ENCODE data around the gene USF3. TPM values are rescaled to one million over a fixed set of nuclear protein-coding genes. Genes with fewer than 3 reads are reported as not detected.

USF3 gene
- total RNA-seq, 2 donors from 2014 or later, result 15.5 to 17.6 TPM

DNA sequence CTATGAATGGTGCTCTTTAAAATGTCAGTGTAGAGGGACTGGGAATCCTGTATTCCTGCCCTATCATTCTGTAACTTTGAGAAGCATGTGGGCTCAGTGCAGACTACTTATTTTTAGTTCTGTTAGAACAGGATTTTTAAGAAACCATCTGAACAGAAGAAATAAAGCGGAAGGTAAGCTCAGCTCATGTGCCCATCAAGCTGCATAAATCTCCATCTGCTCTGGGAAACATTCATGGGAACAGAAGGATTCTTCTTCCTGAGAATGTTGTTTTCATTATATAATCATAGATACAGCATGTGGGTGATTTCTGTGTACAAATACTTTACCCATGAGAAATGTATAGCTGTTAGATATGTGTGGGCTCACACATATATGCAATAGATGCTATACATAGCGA, 94.2 kb downstream of the USF3 start:
- H3K27ac Mint-ChIP-seq, result no peak overlapping the region
- Histone ChIP-seq H3K27me3 (ENCODE audit: control insufficient read depth, insufficient read depth, low read length, poor library complexity, severe bottlenecking) (no peaks in the 10 kb centered on the region), H3K27ac (ENCODE audit: low read depth, low read length) (no peak overlapping the region), H3K9ac (ENCODE audit: extremely low read depth, low read length, poor library complexity, severe bottlenecking) (no peak overlapping the region), H3K9me3 (ENCODE audit: control insufficient read depth, low read length) (no peaks in the 10 kb centered on the region), H3K4me3 (ENCODE audit: low read length) (no peak overlapping the region), H3K36me3 (ENCODE audit: control insufficient read depth, insufficient read depth, low read length) (no peaks in the 10 kb centered on the region), H3K4me1 (ENCODE audit: control insufficient read depth, insufficient read depth, low read length) (peaks cover 5% of the 10 kb centered on the region)
- H3K9me3 Mint-ChIP-seq, result no peaks in the 10 kb centered on the region
- DNase-seq, result no peak
- no peaks in the 10 kb centered on the region for H3K27me3 Mint-ChIP-seq (ENCODE audit: insufficient read depth)
- TF ChIP-seq, protein P1, sequence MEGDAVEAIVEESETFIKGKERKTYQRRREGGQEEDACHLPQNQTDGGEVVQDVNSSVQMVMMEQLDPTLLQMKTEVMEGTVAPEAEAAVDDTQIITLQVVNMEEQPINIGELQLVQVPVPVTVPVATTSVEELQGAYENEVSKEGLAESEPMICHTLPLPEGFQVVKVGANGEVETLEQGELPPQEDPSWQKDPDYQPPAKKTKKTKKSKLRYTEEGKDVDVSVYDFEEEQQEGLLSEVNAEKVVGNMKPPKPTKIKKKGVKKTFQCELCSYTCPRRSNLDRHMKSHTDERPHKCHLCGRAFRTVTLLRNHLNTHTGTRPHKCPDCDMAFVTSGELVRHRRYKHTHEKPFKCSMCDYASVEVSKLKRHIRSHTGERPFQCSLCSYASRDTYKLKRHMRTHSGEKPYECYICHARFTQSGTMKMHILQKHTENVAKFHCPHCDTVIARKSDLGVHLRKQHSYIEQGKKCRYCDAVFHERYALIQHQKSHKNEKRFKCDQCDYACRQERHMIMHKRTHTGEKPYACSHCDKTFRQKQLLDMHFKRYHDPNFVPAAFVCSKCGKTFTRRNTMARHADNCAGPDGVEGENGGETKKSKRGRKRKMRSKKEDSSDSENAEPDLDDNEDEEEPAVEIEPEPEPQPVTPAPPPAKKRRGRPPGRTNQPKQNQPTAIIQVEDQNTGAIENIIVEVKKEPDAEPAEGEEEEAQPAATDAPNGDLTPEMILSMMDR (conservative IDR thresholded peaks at IDR 0.05), result no peak
- 88 to 100% methylated on average over 1 of the region's 2 CpGs for WGBS, 2 experiments (ENCODE audit: insufficient coverage in 1 of 2, insufficient read length in 1 of 2)
- no peaks in the 10 kb centered on the region for H3K36me3 Mint-ChIP-seq (ENCODE audit: low read depth)
- peaks cover 9% of the 10 kb centered on the region for H3K4me1 Mint-ChIP-seq
- no peak overlapping the region for H3K4me3 Mint-ChIP-seq

DNA sequence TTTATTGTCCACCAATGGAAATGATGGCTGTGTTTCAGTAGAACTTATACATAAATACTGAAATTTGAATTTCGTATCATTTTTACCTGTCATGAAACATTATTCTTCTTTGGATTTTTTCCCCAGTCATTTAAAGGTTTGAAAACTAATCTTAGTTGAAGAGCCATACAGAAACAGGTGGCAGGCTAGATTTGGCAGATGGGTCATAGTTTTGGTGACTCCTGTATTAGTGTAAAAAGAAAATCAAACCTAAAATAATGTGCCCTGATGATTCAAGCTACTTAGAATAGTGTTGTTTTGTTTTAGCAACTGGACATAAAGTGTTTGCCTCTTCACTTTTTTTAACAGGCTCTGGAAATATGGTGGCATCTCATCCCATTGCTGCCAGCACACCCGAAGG, 95.2 kb downstream of the USF3 start:
- no peaks in the 10 kb centered on the region for H3K9me3 Mint-ChIP-seq
- TF ChIP-seq, protein P1 (conservative IDR thresholded peaks at IDR 0.05), result no peak
- no peak for DNase-seq
- H3K4me1 ChIP-seq (ENCODE audit: control insufficient read depth, insufficient read depth, low read length), result peaks cover 5% of the 10 kb centered on the region
- no peaks in the 10 kb centered on the region for H3K36me3 Mint-ChIP-seq (ENCODE audit: low read depth)
- no peak overlapping the region for H3K4me3 ChIP-seq (ENCODE audit: low read length)
- H3K27ac ChIP-seq (ENCODE audit: low read depth, low read length), result no peak overlapping the region
- WGBS, 2 experiments (ENCODE audit: insufficient coverage in 1 of 2, insufficient read length in 1 of 2), result 84 to 92% methylated on average over 2 of the region's 2 CpGs
- H3K4me1 Mint-ChIP-seq, result peaks cover under 1% of the 10 kb centered on the region
- no peaks in the 10 kb centered on the region for H3K27me3 ChIP-seq (ENCODE audit: control insufficient read depth, insufficient read depth, low read length, poor library complexity, severe bottlenecking)
- no peak overlapping the region for H3K9ac ChIP-seq (ENCODE audit: extremely low read depth, low read length, poor library complexity, severe bottlenecking)
- H3K9me3 ChIP-seq (ENCODE audit: control insufficient read depth, low read length), result no peaks in the 10 kb centered on the region
- H3K27ac Mint-ChIP-seq, result no peak overlapping the region
- no peaks in the 10 kb centered on the region for H3K36me3 ChIP-seq (ENCODE audit: control insufficient read depth, insufficient read depth, low read length)
- H3K4me3 Mint-ChIP-seq, result no peak overlapping the region
- no peaks in the 10 kb centered on the region for H3K27me3 Mint-ChIP-seq (ENCODE audit: insufficient read depth)

DNA sequence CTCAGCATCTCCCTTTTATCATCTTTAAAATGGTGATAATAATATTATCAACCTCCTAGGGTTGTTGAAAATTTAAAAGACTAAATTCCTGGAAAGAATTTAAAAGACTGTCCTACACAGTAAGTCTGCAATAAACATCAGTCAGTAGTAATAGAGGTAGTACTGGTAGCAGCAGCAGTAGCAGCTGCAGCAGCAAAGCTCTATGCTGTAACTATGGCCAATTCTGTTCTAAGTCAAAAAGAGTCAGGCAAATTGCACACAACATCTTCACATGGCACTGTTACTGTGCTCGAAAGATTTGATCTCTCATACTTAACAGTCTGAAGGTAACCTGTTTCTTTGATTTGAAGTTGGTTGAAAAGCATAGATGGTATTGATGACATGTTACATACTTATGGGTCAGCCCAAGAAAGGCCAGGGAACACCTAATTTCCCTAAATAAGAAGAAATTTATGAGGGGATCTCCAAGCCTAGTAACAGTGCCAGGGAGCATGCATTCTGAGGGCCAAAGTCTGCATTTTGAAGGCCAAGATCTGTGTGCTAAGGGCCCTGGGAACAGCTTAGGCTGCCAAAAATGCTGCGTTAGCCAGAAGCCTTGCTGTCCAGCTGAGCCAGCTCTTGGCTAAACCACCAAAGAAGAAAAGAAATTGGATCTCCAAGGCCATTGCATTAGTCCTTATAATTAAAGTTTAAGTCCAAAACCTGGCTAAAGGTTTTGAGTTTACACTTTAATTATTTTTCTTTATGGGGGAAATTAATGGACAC, 95.8 kb downstream of the USF3 start:
- TF ChIP-seq, protein P1 (conservative IDR thresholded peaks at IDR 0.05), result no peak
- H3K9me3 ChIP-seq (ENCODE audit: control insufficient read depth, low read length), result no peaks in the 10 kb centered on the region
- Mint-ChIP-seq H3K27me3 (ENCODE audit: insufficient read depth) (no peaks in the 10 kb centered on the region), H3K9me3 (no peaks in the 10 kb centered on the region), H3K4me3 (no peak overlapping the region), H3K27ac (no peak overlapping the region), H3K4me1 (no peaks in the 10 kb centered on the region), H3K36me3 (ENCODE audit: low read depth) (no peaks in the 10 kb centered on the region)
- H3K27ac ChIP-seq (ENCODE audit: low read depth, low read length), result no peak overlapping the region
- no peaks in the 10 kb centered on the region for H3K36me3 ChIP-seq (ENCODE audit: control insufficient read depth, insufficient read depth, low read length)
- H3K4me1 ChIP-seq (ENCODE audit: control insufficient read depth, insufficient read depth, low read length), result peaks cover 5% of the 10 kb centered on the region
- no peak for DNase-seq
- H3K27me3 ChIP-seq (ENCODE audit: control insufficient read depth, insufficient read depth, low read length, poor library complexity, severe bottlenecking), result no peaks in the 10 kb centered on the region
- H3K4me3 ChIP-seq (ENCODE audit: low read length), result no peak overlapping the region
- H3K9ac ChIP-seq (ENCODE audit: extremely low read depth, low read length, poor library complexity, severe bottlenecking), result no peak overlapping the region
- WGBS, 2 experiments (ENCODE audit: insufficient coverage in 1 of 2, insufficient read length in 1 of 2), result 88 to 100% methylated on average over 1 to 2 of the region's 2 CpGs

Other genes starting within 250 kb of the USF3 start
- 10 to 100 TPM; 20.7 to 36.2 TPM for gene SPICE1, start 181.5 kb downstream of the USF3 start, total RNA-seq
- gene SIDT1, start 164.1 kb downstream of the USF3 start, total RNA-seq, result not detected
- gene NAA50, start 49.6 kb upstream of the USF3 start, total RNA-seq, result 100 to 1,000 TPM; 137 to 150 TPM
- gene ATP6V1A, start 50.4 kb upstream of the USF3 start, total RNA-seq, result 10 to 100 TPM; 58.4 to 63.4 TPM
- gene GRAMD1C, start 142.1 kb upstream of the USF3 start, total RNA-seq, result 1 to 10 TPM; 1.6 to 5.1 TPM

Measured in endodermal cell (in vitro differentiated cells).